ENCODE results near the gene CLN6.
"Not testable (repeated sequence)": the region's sequence is repeated elsewhere in the genome, so short reads cannot be mapped to it uniquely, and the experiment has no call there.

CLN6 gene

GRCh38 chr15:68218331-68218730, 11.2 kb downstream of the CLN6 start:
- no peak for DNase-seq (ENCODE audit: low spot score)
- no peak for TF ChIP-seq CTCF (IDR thresholded peaks at IDR 0.05; ENCODE audit: borderline replicate concordance, control extremely low read depth, extremely low read depth, insufficient read depth, missing control alignments)
- in situ Hi-C loops (cut with MboI; ENCODE audit: low sequenced_read_pairs, unreplicated experiment) = no loop called here

- in situ Hi-C loops (cut with MboI; ENCODE audit: low sequenced_read_pairs, unreplicated experiment) = no loop called here
- TF ChIP-seq CTCF (IDR thresholded peaks at IDR 0.05; ENCODE audit: borderline replicate concordance, control extremely low read depth, extremely low read depth, insufficient read depth, missing control alignments) = no peak
Measured at GRCh38 chr15:68217341-68217740, 12.2 kb downstream of the CLN6 start.

GRCh38 chr15:68214838-68215254, 14.7 kb downstream of the CLN6 start:
- TF ChIP-seq CTCF (IDR thresholded peaks at IDR 0.05; ENCODE audit: borderline replicate concordance, control extremely low read depth, extremely low read depth, insufficient read depth, missing control alignments) = no peak
- DNase-seq (ENCODE audit: low spot score) = no peak
- in situ Hi-C loops (cut with MboI; ENCODE audit: low sequenced_read_pairs, unreplicated experiment) = no loop called here

More at GRCh38 chr15:68217341-68217740, 12.2 kb downstream of the CLN6 start:
- DNase-seq (ENCODE audit: low spot score) = no peak

GRCh38 chr15:68213991-68214837, 15.3 kb downstream of the CLN6 start:
- no peak for TF ChIP-seq CTCF (IDR thresholded peaks at IDR 0.05; ENCODE audit: borderline replicate concordance, control extremely low read depth, extremely low read depth, insufficient read depth, missing control alignments)
- in situ Hi-C loops (cut with MboI; ENCODE audit: low sequenced_read_pairs, unreplicated experiment) = no loop called here

GRCh38 chr15:68213491-68213845, 16.1 kb downstream of the CLN6 start:
- in situ Hi-C loops (cut with MboI; ENCODE audit: low sequenced_read_pairs, unreplicated experiment); DNase-seq (ENCODE audit: low spot score): not testable (repeated sequence)

More at GRCh38 chr15:68213991-68214837, 15.3 kb downstream of the CLN6 start:
- no peak for DNase-seq (ENCODE audit: low spot score)

GRCh38 chr15:68211656-68212320, 17.7 kb downstream of the CLN6 start:
- TF ChIP-seq CTCF (IDR thresholded peaks at IDR 0.05; ENCODE audit: borderline replicate concordance, control extremely low read depth, extremely low read depth, insufficient read depth, missing control alignments) = no peak
- DNase-seq (ENCODE audit: low spot score) = no peak
- in situ Hi-C loops (cut with MboI; ENCODE audit: low sequenced_read_pairs, unreplicated experiment) = no loop called here

All from GM13976 (cell line).